SK-N-SH treated with all-trans-retinoic acid at 6 μM for 48 hours (cell line): ENCODE data around the gene RPL23.

Source experiments
- ATAC-seq: fragments of 200-7000 bp; cut with Tn5 transposase; 3 replicates; pipeline ENCODE4 v1.9.1; 2020; ENCODE audit warnings: mild to moderate bottlenecking, moderate library complexity
- ARNTL ChIP-seq: fragments of 450-650 bp; formaldehyde crosslinking; IDR thresholded peaks from 2 replicates; pipeline ENCODE4 v1.5.0; 2020; ENCODE audit warnings: low read depth, mild to moderate bottlenecking, moderate library complexity, borderline replicate concordance
- BACH2 ChIP-seq: fragments of 250-450 bp; sonication (Bioruptor Pico); IDR thresholded peaks from 2 replicates; pipeline ENCODE4 v1.9.0; 2021; ENCODE audit warnings: mild to moderate bottlenecking, borderline replicate concordance
- CSDC2 ChIP-seq: fragments of 250-450 bp; sonication (Bioruptor Pico); IDR thresholded peaks from 2 replicates; pipeline ENCODE4 v1.5.0; 2020; ENCODE audit warnings: mild to moderate bottlenecking, moderate library complexity
- CSRNP3 ChIP-seq: fragments of 250-450 bp; sonication (Bioruptor Pico); IDR thresholded peaks from 2 replicates; pipeline ENCODE4 v1.5.1; 2021; ENCODE audit warnings: mild to moderate bottlenecking, moderate library complexity
- ESRRG ChIP-seq: fragments of 250-450 bp; sonication (Bioruptor Pico); IDR thresholded peaks from 2 replicates; pipeline ENCODE4 v1.6.1; 2021; ENCODE audit warnings: mild to moderate bottlenecking
- GLIS3 ChIP-seq: fragments of 250-450 bp; sonication (Bioruptor Pico); IDR thresholded peaks from 2 replicates; pipeline ENCODE4 v1.5.0; 2020; ENCODE audit warnings: mild to moderate bottlenecking, moderate library complexity
- ISL1 ChIP-seq: fragments of 250-450 bp; sonication (Bioruptor Pico); IDR thresholded peaks from 2 replicates; pipeline ENCODE4 v2.1.2; 2022; ENCODE audit warnings: mild to moderate bottlenecking, moderate library complexity
- OSR1 ChIP-seq: fragments of 250-450 bp; sonication (Bioruptor Pico); IDR thresholded peaks from 2 replicates; pipeline ENCODE4 v1.8.0; 2022; ENCODE audit warnings: moderate library complexity, mild to moderate bottlenecking, inconsistent platforms
- POU6F1 ChIP-seq: fragments of 250-450 bp; sonication (Bioruptor Pico); IDR thresholded peaks from 2 replicates; pipeline ENCODE4 v1.8.0; 2021; ENCODE audit warnings: low read depth, mild to moderate bottlenecking, moderate library complexity, borderline replicate concordance
- PPARA ChIP-seq: fragments of 250-450 bp; sonication (Bioruptor Pico); IDR thresholded peaks from 2 replicates; pipeline ENCODE4 v1.5.0; 2020; ENCODE audit warnings: mild to moderate bottlenecking, borderline replicate concordance
- RARB ChIP-seq: fragments of 250-450 bp; sonication (Bioruptor Pico); IDR thresholded peaks from 2 replicates; pipeline ENCODE4 v1.8.0; 2021; ENCODE audit warnings: mild to moderate bottlenecking, moderate library complexity
- SNAI2 ChIP-seq: fragments of 250-450 bp; sonication (Bioruptor Pico); IDR thresholded peaks from 2 replicates; pipeline ENCODE4 v1.5.0; 2020; ENCODE audit warnings: mild to moderate bottlenecking, moderate library complexity
- TCF4 ChIP-seq: fragments of 250-450 bp; sonication (Bioruptor Pico); IDR thresholded peaks from 2 replicates; pipeline ENCODE4 v1.8.0; 2021; ENCODE audit warnings: mild to moderate bottlenecking, moderate library complexity, borderline replicate concordance
- TOX ChIP-seq: fragments of 250-450 bp; sonication (Bioruptor Pico); IDR thresholded peaks from 2 replicates; pipeline ENCODE4 v1.8.0; 2021; ENCODE audit warnings: mild to moderate bottlenecking, moderate library complexity, borderline replicate concordance
- TSHZ2 ChIP-seq: fragments of 250-450 bp; sonication (Bioruptor Pico); IDR thresholded peaks from 2 replicates; pipeline ENCODE4 v1.5.0; 2020; ENCODE audit warnings: mild to moderate bottlenecking, moderate library complexity
- ZFP3 ChIP-seq: fragments of 250-450 bp; sonication (Bioruptor Pico); IDR thresholded peaks from 2 replicates; pipeline ENCODE4 v1.5.0; 2020; ENCODE audit warnings: mild to moderate bottlenecking, moderate library complexity
- ZNF565 ChIP-seq: fragments of 450-650 bp; formaldehyde crosslinking; conservative IDR thresholded peaks from 2 replicates; pipeline ENCODE4 v1.5.0; 2020; ENCODE audit warnings: low read depth, mild to moderate bottlenecking, moderate library complexity
- ZNF70 ChIP-seq: fragments of 450-650 bp; formaldehyde crosslinking; IDR thresholded peaks from 2 replicates; pipeline ENCODE4 v1.5.0; 2020; ENCODE audit warnings: mild to moderate bottlenecking, moderate library complexity
- ZNF8 ChIP-seq: fragments of 450-650 bp; formaldehyde crosslinking; IDR thresholded peaks from 2 replicates; pipeline ENCODE4 v1.5.0; 2020; ENCODE audit warnings: mild to moderate bottlenecking, moderate library complexity

The RPL23 gene

GRCh38 chr17:38892083-38892482, 38.6 kb upstream of the RPL23 start:
- ATAC-seq = no peak
- TF ChIP-seq GLIS3 (CRISPR knock-in tag) (no peak), PPARA (CRISPR knock-in tag) (no peak), ZNF8 (no peak), TCF4 (CRISPR knock-in tag) (no peak), BACH2 (no peak), ZFP3 (CRISPR knock-in tag) (no peak), OSR1 (CRISPR knock-in tag) (no peak), CSRNP3 (no peak), TOX (CRISPR knock-in tag) (no peak), CSDC2 (CRISPR knock-in tag) (no peak), POU6F1 (CRISPR knock-in tag) (no peak), ZNF565 (CRISPR knock-in tag) (no peak), RARB (CRISPR knock-in tag) (no peak)

- TF ChIP-seq ZNF565 (CRISPR knock-in tag) (no peak), ARNTL (no peak), ESRRG (CRISPR knock-in tag) (no peak), POU6F1 (CRISPR knock-in tag) (no peak), TCF4 (CRISPR knock-in tag) (no peak), BACH2 (no peak), TOX (CRISPR knock-in tag) (no peak), ZFP3 (CRISPR knock-in tag) (no peak), CSDC2 (CRISPR knock-in tag) (no peak), ZNF8 (no peak), OSR1 (CRISPR knock-in tag) (no peak)
- no peak for ATAC-seq
Measured at GRCh38 chr17:38891441-38891840, 37.9 kb upstream of the RPL23 start.

GRCh38 chr17:38890410-38890746, 36.9 kb upstream of the RPL23 start:
- ATAC-seq = no peak
- TF ChIP-seq TSHZ2 (CRISPR knock-in tag) (no peak), SNAI2 (CRISPR knock-in tag) (no peak), BACH2 (no peak), RARB (CRISPR knock-in tag) (no peak), OSR1 (CRISPR knock-in tag) (no peak), ZFP3 (CRISPR knock-in tag) (no peak), ISL1 (CRISPR knock-in tag) (no peak), GLIS3 (CRISPR knock-in tag) (no peak), CSDC2 (CRISPR knock-in tag) (no peak), ZNF565 (CRISPR knock-in tag) (no peak), ESRRG (CRISPR knock-in tag) (no peak), TOX (CRISPR knock-in tag) (no peak), TCF4 (CRISPR knock-in tag) (no peak), CSRNP3 (no peak), ZNF70 (no peak), ARNTL (no peak), PPARA (CRISPR knock-in tag) (no peak), ZNF8 (no peak)
- TF ChIP-seq, all 23 proteins: peak for 0
